GM12873 (cell line): ENCODE measurements around the gene NUDT22.
A peak's percentile ranks its signal among the peaks of the same experiment; 100 is the strongest.

Experiments used
- CTCF ChIP-seq: IDR thresholded peaks from 2 replicates; pipeline ENCODE4 v1.5.1; 2012; ENCODE audit warnings: low read depth, mild to moderate bottlenecking, moderate library complexity, low read length, control low read depth; ENCODE audit not compliant: insufficient read depth; ENCODE audit errors: missing control alignments

Gene NUDT22

GRCh38 chr11:64183890-64184289 lies 42.2 kb upstream of the NUDT22 start:
- TF ChIP-seq CTCF, result no peak

GRCh38 chr11:64185175-64185692 lies 40.8 kb upstream of the NUDT22 start:
- TF ChIP-seq CTCF, result no peak

- TF ChIP-seq CTCF, result peak; percentile 52
Observed at GRCh38 chr11:64185693-64186491, 40.2 kb upstream of the NUDT22 start, which contains the start of gene STIP1. Gene STIP1, plus strand, starts transcription at chr11:64186171. Its CDS starts 91 bp downstream, at chr11:64186262.

GRCh38 chr11:64186492-64187165 lies 39.4 kb upstream of the NUDT22 start:
- TF ChIP-seq CTCF, result no peak

- no peak for TF ChIP-seq CTCF
Observed at GRCh38 chr11:64192434-64192833, 33.6 kb upstream of the NUDT22 start.

GRCh38 chr11:64196626-64197025 lies 29.4 kb upstream of the NUDT22 start:
- TF ChIP-seq CTCF, result no peak

GRCh38 chr11:64198511-64198910 lies 27.6 kb upstream of the NUDT22 start:
- TF ChIP-seq CTCF, result no peak
